H1 (cell line): ENCODE results near the gene HSD17B8. TPM values are rescaled to one million over a fixed set of nuclear protein-coding genes. Genes with fewer than 3 reads are reported as not detected.

ENCODE experiments used
- CEBPB ChIP-seq: IDR thresholded peaks from 2 replicates; pipeline ENCODE4 v1.6.1; 2012; ENCODE audit warnings: low read depth, low read length
- TAF1 ChIP-seq: IDR thresholded peaks from 2 replicates; pipeline ENCODE4 v1.6.1; 2011; ENCODE audit warnings: mild to moderate bottlenecking, low read depth, low read length
- YY1 ChIP-seq: IDR thresholded peaks from 2 replicates; pipeline ENCODE4 v1.6.1; 2011; ENCODE audit warnings: low read depth, mild to moderate bottlenecking, low read length
- ZNF274 ChIP-seq: IDR thresholded peaks from 2 replicates; pipeline ENCODE4 v1.7.0; 2012; ENCODE audit warnings: low read length, borderline replicate concordance; ENCODE audit errors: extremely low read depth
- polyA plus RNA-seq, 7 experiments: library from polyadenylated mRNA; depleted of rRNA in 3 of 7; stranded (reverse) in 5 of 7; unstranded in 2 of 7; fragments of >200 nt in 5 of 7; fragments of 200-250 nt in 2 of 7; gene quantifications; 1 replicate in 5 of 7; 2 replicates in 1 of 7; 4 replicates in 1 of 7; pipeline versions ENCODE4 v1.2.1 to v1.2.3, GENCODE V29; 2011 to 2013; ENCODE audit warnings: missing spikeins in 2 of 7, mixed read lengths in 2 of 7
- total RNA-seq: library from RNA; stranded (reverse); fragmentation: NEBNext Ultra II Directional; extraction: Animal tissue kit (Norgen Biotek cat#: 25700); gene quantifications from 2 replicates; pipeline ENCODE4 v1.2.1, GENCODE V29; 2021
- TF ChIP-seq, protein P1 (sequence below): IDR thresholded peaks from 2 replicates; pipeline ENCODE4 v1.6.1; 2012; ENCODE audit warnings: inconsistent platforms
- TF ChIP-seq, protein P2 (sequence below): IDR thresholded peaks from 2 replicates; pipeline ENCODE4 v1.6.1; 2011; ENCODE audit warnings: low read depth, mild to moderate bottlenecking, low read length; ENCODE audit not compliant: insufficient read depth

Gene HSD17B8
- total and polyA plus RNA-seq, 2 of the 8 experiments (the other 6 are each of a cell fraction or from before 2014, with no cell fraction given) = 3.3 to 17.1 TPM

- TF ChIP-seq, protein P1, sequence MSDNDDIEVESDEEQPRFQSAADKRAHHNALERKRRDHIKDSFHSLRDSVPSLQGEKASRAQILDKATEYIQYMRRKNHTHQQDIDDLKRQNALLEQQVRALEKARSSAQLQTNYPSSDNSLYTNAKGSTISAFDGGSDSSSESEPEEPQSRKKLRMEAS = no peak
- TF ChIP-seq ZNF274 (no peak), CEBPB (no peak), YY1 (no peak), TAF1 (no peak)
- TF ChIP-seq, protein P2, sequence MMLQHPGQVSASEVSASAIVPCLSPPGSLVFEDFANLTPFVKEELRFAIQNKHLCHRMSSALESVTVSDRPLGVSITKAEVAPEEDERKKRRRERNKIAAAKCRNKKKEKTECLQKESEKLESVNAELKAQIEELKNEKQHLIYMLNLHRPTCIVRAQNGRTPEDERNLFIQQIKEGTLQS = no peak
These were observed 46.3 kb downstream of the HSD17B8 start (continued) for GRCh38 chr6:33250731-33251130.
